Stimulated activated CD8-positive, alpha-beta memory T cell treated with anti-CD3 and anti-CD28 coated beads, Interleukin-2, amount 100 ng/mL, for 1 hour (primary cell): ENCODE results near the gene LRP5.
"Not testable (repeated sequence)": the region's sequence is repeated elsewhere in the genome, so short reads cannot be mapped to it uniquely, and the experiment has no call there.

ENCODE experiments used
- DNase-seq, 2 donors: peaks; one replicate each; pipeline ENCODE4 v3.0.0-alpha.2; 2020; ENCODE audit warnings: low read depth in 2 of 2

LRP5 gene

DNA sequence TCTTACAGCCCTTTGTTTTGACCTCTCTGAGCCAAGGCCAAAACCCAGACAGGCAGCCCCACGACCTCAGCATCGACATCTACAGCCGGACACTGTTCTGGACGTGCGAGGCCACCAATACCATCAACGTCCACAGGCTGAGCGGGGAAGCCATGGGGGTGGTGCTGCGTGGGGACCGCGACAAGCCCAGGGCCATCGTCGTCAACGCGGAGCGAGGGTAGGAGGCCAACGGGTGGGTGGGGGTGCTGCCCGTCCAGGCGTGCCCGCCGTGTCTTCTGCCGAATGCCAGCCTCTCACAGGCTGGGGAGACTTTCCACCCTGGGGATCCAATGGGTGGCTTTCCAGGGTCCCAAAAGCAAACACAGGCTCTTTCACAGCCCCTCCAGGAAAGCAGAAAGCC lies 111.1 kb downstream of the LRP5 start:
- no peak for DNase-seq

DNA sequence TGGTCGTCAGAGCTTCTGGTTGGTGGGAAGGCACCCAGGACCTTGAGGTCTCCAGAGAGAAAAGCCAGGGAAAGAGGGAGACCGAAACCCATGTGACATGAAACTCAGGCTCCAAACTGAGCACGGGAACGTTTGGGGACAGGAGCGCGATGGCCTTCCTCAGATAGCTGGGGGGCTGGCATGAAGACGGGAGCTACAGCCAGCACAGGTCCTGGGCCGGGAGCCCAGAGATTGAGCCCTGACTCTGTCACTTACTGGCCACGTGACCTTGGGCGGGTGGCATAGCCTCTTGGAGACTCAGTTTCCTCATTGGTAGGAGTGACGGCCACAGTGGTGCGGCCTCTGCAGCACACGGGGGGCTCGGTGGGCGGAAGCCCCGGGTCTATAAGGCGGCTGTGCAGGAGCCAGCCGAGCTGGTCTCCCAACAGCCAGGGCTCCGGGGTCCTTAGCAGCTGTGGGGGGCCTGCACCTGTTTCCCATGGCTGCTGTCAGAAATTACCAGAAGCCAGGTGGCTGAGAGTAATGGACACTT lies 111.8 kb downstream of the LRP5 start:
- DNase-seq = no peak

DNA sequence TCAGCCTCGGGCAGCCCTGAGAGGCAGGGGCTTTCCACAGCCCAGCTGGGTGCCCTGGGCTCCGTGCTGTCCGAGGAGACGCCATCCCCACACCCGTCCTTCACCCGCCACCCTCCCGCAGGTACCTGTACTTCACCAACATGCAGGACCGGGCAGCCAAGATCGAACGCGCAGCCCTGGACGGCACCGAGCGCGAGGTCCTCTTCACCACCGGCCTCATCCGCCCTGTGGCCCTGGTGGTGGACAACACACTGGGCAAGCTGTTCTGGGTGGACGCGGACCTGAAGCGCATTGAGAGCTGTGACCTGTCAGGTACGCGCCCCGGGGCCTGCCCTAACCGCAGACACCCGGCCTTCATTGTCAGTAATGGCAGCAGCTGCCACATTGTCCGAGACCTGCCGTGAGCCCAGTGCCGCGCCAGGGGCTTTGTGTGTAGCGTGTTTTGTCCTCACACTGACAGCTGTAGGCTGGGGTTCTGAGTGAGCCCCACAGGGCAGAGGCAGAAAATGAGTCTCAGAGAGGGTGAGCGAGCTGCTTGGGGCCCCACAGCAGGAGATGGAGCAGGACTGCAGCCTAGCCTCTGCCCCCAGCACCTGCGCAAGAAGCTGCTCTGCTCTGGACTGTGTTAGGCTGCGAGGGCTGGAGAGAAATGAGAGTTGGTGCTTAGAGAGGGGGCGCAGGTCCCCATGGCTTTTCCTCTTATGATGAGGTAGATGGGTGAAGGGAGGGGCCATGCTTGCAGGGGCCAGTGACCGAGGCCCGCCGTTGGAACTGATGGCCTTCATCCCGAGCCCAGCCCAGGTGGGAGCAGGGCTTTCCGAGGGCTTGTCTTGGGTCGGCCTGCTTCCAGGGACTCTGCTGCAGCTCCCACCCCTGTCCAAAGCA lies 112.8 kb downstream of the LRP5 start:
- DNase-seq = no peak

DNA sequence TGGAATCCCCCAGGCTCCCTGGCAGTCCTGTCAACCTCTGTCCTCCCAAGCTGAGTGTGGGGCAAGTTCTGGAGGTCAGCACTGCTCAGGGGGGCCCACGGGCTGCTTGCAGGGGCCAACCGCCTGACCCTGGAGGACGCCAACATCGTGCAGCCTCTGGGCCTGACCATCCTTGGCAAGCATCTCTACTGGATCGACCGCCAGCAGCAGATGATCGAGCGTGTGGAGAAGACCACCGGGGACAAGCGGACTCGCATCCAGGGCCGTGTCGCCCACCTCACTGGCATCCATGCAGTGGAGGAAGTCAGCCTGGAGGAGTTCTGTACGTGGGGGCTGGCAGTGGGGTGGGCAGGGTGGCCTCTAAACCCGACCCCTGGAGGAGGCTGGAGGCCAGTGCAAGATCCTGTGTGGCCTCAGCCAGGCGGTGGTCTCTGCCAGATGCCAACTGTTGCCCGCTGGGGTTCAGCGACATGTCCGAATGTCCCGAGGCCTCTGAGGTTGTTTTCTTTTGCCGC lies 113.5 kb downstream of the LRP5 start:
- DNase-seq = no peak

DNA sequence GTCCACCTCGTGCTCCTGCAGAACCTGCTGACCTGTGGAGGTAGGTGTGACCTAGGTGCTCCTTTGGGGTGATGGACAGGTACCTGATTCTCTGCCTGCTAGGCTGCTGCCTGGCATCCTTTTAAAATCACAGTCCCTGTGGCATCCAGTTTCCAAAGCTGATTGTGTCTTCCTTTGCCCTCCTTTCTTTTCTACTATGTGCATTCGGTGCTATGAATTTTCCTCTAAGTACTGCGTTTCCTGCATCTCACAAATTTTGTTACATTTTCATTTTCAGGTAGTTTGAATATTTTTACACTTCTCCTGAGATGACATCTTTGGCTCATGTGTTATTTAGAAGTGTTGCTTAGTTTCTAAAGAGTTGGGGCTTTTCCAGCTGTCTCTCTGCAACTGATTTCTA lies 117.3 kb downstream of the LRP5 start:
- DNase-seq = no peak

DNA sequence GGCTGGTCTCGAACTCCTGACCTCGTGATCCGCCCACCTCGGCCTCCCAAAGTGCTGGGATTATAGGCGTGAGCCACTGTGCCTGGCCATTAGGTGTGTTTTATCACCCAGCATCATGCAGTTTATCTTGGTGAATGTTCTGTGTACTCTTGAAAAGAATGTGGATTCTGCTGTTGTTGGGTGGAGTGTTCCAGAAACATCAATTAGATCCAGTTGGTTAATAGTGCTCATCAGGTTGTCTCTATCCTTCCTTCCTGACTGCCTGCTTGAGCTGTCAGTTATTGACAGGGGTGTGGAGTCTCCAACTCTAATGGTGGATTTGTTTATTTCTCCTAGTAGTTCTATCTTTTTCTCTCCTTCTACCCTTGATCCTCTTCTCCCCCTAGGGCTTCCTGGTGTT lies 118.0 kb downstream of the LRP5 start:
- no peak for DNase-seq

DNA sequence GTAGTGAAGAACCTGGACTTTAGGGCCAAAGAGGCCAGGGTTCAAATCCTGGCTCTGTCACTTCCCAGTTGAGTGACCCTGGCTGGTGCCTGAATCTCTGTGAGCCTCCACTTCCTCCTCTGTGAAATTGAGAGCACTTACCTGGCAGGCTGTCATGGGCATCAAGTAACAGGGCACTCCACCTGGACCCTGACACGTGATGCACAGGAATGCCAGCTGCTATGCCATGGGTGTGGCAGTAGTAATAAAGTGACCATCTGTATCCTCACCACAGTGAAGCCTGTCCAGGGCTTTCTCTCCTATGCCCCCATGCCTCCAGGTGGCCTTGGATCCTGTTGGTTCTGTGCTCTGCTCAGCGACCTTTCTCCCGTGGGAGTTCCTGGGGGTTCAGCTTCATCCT lies 118.4 kb downstream of the LRP5 start:
- DNase-seq = no peak

DNA sequence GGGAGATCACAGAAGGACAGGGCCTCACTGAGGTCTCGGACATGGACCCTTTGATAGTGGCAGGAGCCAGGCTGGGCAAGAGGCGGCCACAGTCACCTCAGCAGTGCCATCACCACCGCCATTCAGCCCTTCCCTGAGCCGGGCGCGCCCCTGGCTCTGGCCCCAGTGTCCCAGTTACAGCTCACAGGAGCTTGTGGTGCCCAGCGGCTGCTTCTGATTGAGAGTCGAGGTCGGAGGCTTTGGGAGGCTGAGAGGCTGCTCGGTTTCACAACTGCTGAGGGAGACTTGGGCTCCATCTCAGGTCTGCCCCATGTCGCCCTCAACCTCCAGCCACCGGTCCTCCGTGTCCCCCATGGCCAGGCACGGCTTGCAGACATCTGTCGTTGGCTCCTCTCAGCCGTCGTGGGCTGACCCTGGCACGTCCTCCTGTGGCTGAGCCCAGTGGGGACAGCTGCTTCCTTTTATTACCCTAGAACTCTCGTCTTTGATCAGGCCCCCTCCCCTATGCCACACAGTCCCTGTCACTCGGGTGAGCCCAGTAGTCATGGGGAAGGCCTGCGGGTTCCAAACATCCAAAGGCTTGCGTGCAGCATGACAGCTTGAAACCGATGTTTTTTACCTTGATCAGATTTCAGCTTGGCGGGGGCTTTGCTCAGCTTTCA lies 119.7 kb downstream of the LRP5 start:
- DNase-seq = no peak

DNA sequence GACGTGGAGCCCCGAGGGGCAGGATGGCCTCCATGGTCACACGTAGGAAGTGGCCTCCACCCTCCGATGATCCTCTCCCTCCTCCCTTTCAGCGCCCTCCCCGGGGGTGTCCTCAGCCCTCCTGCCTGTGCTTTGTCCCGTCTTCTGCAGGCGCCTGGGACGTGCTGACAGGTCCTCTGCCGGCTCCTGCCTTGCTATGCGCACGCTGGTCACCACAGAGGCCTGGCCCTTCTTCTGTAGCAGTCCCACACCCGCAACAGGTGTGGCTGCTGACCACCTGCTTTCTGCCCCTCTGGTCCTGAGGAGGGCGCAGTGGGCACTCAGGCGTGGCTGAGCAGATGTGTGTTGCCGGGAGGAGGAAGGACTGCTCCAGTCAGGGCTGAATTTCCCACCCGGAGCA lies 120.5 kb downstream of the LRP5 start:
- no peak for DNase-seq

DNA sequence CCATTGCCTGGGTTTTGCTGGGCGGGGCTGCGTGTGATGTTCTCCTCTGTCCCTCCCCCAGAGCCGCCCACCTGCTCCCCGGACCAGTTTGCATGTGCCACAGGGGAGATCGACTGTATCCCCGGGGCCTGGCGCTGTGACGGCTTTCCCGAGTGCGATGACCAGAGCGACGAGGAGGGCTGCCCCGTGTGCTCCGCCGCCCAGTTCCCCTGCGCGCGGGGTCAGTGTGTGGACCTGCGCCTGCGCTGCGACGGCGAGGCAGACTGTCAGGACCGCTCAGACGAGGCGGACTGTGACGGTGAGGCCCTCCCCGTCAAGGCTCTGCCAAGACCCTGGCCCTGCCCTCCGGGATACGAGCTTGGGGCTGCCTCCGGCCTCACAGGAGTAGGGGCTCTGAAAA lies 121.2 kb downstream of the LRP5 start:
- no peak for DNase-seq

DNA sequence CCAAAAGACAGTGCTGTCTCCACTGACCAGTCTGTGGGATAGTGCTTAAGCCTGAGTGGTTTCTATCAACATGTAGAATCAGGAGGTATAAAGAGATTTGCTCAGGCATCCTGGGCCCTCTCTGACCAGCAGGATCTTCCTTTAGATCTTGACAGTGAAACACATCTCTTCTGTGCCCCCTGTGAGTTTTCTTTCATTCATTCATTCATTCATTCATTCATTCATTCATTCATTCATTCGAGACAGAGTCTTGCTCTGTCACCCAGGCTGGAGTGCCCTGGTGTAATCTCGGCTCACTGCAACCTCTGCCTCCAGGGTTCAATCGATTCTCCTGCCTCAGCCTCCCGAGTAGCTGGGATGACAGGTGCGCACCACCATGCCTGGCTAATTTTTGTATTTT lies 121.8 kb downstream of the LRP5 start:
- DNase-seq = not testable (repeated sequence)

DNA sequence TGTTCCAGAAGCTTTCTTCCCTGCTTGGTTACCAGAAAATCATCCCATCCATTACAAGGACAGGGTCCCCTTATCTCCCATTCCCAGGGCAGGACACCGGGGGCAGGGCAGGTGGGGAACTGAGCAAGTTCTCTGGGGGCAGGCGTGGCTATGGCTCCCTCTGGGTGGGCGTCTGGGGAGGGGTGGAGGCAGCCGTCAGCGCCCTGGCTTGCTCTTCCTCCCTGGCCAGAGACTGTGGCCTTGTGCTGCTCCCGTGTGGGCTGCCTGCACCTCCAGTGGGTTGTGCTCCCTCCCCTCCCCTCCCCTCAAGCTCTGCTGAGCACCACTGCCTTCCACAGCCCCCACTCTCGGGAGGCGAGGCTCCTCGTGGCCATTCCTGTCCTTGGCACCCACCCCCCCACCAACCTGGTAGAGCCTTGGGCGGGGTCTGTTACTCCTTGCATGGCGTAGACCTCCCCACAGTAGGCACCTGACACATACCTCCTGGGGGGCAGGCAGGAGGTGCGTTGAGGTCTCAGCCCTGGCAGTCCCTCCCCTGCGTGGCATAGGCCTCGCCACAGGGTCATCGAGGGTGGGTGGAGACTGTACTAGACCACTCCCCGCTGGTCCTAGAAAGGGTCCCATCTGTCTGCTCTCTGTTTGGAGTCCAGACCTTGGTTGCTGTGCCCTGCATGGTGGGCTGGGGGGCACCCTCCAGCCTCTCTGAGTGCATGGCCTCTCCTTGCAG lies 123.9 kb downstream of the LRP5 start:
- no peak for DNase-seq

DNA sequence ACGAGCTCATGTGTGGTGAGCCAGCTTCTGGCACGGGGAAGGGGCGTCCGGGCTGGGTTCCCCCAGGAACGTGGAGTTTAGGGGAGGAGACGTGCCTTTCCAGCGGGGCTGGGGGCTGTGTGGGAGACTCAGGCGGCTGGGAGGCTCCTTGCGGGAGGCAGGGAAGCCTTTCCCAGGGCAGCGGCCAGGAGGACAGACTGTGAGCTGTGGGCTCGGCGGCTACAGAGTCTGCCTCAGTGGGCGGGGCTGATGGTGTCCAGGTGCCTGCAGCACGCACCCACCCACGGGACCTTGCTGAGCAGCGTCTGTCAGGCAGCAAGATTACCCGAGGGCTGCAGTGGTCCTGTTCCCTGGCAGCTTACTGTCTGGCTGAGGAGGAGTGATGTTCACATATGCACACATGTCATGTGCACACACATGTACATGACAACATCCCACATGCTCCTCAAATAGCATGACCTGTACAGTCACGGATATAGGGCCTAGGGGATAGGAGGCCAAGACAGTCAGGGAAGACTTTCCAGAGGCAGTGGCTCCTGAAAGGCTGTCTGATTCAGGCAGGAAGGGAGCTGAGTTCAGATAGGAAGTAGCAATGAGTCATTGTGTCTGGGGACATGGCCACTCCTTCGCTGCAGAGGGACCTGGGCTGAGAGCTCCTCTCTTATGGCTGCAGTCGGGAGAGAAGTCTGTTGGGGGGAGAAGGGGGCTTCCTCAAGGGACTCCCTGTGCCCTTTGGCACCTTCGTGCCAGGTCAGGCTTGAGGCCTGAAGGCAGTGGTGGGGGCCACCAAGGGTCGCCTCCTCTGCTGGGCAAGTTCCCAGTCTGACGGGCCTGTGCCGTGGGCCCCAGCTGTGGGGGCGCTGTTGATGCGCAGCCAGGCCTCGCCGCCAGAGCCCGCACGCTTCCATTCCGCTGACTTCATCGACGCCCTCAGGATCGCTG lies 124.9 kb downstream of the LRP5 start:
- no peak for DNase-seq

DNA sequence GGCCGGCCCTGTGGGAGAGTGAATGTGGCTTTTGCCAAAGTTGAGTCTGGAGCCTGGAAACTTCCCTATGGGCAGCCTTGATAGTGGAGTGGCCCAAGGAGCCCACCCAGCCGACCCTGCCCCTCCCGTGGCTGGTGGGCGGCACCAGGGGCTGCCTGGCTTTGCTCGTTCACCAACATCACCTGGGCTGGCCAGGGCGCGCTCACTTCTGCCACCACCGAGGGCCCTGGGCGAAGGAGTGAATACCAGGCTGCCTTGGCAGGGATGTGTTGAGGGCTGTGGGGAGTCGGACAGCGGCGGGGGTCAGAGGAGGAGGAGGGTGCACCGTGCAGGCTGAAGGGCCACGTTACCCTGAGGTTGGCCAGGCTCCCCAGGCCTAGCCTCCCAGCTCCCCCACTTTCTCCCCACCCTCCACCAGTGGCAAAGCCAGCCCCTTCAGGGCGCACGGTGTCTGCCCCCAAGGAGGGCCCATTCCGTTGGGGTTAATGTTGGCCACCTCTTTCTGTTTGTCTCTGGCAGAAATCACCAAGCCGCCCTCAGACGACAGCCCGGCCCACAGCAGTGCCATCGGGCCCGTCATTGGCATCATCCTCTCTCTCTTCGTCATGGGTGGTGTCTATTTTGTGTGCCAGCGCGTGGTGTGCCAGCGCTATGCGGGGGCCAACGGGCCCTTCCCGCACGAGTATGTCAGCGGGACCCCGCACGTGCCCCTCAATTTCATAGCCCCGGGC lies 125.7 kb downstream of the LRP5 start:
- DNase-seq = no peak

DNA sequence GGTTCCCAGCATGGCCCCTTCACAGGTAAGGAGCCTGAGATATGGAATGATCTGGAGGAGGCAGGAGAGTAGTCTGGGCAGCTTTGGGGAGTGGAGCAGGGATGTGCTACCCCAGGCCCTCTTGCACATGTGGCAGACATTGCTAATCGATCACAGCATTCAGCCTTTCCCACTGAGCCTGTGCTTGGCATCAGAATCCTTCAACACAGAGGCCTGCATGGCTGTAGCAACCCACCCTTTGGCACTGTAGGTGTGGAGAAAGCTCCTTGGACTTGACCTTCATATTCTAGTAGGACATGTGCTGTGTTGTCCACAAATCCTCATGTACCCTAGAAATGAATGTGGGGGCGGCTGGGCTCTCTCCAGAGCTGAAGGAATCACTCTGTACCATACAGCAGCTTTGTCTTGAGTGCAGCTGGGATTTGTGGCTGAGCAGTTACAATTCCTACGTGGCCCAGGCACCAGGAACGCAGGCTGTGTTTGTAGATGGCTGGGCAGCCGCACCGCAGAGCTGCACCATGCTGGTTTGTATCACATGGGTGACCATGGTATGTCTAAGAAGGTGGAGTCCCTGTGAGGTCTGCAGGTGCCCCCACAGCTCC lies 126.4 kb downstream of the LRP5 start:
- DNase-seq = no peak

DNA sequence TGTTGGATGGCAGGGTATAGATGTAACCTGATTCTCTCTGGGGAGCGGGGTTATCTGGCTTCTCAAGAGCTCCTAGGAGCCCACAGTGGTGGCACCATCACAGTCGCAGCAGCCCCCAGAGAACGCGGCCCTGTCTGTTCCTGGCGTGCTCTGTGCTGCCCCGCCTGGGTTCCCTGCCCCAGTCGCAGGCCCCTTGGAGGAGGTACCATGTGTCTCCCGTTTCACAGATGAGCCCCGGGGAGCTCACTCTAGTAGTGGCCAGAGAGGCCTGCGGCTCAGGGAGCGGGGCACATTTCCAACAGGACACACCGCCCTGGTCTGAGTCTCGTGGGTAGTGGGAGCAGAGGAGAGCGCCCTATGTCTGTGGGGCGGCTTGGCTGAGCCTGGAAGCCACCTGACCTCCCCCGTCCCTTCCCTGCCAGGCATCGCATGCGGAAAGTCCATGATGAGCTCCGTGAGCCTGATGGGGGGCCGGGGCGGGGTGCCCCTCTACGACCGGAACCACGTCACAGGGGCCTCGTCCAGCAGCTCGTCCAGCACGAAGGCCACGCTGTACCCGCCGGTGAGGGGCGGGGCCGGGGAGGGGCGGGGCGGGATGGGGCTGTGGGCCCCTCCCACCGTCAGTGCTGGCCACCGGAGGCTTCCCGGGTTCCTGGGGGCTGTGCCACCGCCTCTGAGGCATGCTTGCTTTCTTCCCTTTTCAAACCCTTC lies 127.1 kb downstream of the LRP5 start:
- no peak for DNase-seq

DNA sequence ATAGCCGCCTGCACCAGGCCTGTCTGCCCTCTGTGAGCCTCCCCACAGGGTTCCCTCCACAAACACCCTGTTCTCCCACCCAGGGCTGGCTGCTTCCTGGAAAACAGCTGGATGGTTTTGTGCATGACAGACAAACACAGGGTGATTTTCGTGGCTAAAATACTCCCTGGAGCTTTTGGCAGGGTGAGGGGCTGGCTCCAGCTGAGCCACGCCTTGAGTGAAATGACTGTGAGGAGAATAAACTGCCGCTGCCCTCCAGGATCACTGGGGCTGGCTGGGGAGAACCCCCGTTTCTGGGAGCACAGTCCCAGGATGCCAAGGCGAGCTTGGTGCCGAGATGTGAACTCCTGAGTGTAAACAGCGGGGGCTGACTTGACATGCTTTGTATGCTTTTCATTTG lies 127.8 kb downstream of the LRP5 start:
- DNase-seq = no peak

DNA sequence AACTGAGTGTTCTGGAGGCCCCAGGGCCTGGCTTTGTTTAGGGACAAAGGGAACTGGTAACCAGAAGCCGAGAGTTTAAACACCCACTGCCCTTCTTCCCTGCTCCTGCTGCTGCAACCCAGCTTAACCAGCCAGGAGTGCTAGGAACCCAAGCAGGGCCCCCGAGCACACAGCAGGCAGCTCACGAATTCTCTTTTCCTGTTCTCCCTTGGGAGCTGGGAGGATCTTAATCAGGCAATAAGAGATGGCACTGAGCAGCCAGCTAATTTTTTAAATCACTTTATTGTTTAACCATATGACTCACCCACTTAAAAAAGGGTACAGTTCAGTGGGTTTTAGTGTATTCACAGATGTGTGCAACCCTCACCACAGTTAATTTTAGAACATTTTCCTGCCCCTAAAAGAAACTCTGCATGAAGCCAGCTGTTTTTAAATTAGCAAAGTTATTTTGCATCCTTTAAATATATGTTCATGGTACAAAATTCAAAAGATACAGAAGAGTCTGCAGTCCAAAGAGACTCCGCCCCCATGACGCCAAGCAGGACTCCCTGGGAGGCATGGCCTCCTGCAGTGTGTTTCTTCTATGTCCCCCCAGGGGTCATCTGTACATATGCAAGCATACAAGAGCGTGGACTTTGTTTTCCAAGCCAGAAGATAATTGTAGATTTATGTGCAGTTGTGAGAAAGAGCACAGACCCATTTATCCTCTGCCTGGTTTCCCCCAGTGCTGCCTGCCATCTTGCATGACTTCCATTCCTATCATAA lies 129.3 kb downstream of the LRP5 start:
- DNase-seq = no peak

DNA sequence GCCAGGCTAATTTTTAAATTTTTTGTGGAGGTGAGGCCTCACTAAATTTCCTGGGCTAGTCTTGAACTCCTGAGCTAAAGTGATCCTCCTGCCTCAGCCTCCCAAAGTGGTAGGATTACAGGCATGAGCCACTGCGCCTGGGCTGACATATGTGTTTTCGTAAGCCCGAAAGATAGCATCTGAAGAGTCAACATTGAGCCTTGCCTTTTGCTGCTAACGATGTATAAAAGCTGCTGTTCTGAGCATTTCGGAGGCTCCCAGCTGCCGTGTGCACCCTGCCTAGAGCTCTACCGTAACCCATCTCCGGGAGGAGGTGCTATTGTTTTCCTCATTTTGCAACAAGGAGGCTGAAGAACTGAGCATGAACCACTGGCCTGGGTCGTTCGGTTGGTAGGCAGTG lies 130.0 kb downstream of the LRP5 start:
- no peak for DNase-seq
